NCI-H146 treated with DMSO at 0.1 percent for 48 hours (cell line): ENCODE data around the gene MLLT6.
A peak's percentile ranks its signal among the peaks of the same experiment; 100 is the strongest.

Source experiments
- DNase-seq: peaks from one replicate; lab custom pipeline; 2025; ENCODE audit not compliant: unreplicated experiment; lab: John Stamatoyannopoulos, UW

The MLLT6 gene

DNA sequence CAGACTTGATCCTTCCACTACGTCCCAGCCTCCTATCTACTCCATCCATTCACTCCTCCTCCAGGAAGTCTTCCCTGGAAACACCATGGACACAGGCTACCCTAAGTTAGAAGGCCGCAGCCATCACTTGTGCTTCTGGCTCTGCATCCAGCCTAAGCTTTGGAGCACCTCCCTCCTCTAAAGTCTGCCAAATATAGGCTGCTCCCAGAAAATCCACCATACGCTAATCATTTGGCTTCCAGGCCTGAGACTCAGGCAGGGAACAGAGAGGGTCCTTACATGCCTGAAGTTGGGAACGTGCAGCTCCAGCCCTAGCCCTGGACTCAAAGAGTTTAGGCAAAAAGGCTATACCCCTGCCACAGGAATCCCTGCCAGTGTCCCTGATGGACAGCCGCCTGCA lies 36.4 kb downstream of the MLLT6 start:
- no peak for DNase-seq

DNA sequence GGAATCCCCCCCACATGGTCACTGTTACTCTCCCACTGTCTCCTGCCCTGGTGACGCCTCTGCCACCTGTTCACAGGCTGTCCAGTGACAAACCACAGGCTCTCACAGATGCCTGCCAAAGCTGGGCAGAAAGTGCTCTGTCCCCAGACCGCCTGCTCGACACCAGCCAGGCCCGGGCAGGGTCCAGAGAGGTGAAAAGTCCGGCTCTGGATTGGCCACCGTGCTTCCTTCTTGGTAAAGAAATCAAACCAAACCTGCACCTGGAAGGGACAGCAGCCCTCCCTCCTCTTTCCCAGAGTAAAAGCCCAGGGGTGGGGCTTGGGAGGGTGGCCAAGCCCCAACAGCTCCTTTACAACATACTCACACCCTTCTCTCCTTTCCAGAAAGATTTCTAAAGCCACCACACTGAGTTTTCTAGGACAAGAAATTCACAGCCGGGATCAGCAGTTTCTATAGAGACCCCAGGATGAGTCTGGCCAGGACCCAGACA lies 36.9 kb downstream of the MLLT6 start:
- DNase-seq = no peak

DNA sequence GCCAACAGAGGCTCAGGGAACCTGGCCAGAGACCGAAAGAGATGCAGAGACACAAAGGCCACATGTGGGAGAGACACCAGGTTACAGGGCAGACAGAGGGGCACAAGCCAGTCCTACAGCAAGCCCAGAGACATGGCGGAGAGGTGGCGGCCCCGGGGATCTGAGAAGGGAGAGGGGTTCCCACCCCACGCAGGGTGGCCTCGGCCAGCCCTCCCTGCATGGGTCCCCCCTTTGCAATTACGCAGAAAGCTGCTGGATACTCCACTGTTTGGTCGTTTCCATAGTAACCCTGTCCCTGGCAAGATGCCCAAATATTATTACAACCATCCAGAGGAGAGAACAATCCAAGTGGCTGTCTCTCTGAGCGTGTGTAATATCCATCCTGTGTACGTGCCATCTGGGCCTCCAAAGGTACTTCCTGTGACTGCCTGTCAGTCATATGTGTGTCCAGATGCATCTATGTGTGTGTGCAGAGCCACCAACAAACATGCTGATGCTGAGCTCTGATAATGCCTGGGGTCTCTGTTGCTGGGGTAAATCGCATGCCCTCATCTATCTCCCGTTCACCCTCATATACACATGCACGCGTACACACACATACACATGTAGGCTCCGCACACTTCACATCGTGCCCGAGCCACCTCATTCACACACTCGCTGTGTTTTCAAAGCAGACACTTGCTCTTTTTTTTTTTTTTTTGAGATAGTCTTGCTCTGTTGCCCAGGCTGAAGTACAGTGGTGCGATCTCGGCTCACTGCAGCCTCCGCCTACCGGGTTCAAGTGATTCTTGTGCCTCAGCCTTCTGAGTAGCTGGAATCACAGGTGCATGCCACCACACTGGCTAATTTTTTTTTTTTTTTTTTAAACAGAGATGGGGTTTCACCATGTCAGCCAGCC lies 37.6 kb downstream of the MLLT6 start:
- DNase-seq = no peak

DNA sequence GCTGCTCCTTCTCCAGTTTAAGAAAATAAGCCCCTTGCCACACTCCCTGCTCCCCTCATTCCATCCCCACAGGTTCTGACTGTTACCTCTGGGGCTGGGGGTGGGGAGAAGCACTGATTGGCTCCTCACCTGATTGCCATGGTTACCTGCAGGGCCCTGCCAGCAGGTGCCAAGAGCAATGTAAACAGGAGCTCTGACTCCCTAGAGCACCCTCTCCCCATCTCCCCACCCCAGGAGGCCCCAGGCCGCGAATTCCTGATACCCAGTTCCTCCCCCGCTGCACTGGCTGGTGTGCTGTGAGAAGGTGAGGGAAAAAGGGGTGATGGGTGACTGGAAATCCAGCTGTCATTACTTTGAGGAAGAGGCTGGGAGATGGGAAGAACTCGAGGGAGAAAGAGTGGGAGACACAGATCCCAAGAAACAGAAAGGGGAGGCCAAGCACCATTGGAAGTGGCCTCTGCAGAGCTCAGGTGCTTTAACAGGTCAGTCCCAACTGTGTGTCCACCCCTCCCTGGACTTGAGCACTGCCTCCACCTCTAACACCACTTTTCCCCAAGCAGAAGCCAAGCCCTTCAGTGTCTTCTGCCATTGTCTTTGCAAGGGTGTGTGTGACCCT lies 38.6 kb downstream of the MLLT6 start:
- peak; percentile 61 for DNase-seq

- peak; percentile 75 for DNase-seq
Measured at GRCh38 chr17:38745545-38745944, 40.5 kb downstream of the MLLT6 start.

DNA sequence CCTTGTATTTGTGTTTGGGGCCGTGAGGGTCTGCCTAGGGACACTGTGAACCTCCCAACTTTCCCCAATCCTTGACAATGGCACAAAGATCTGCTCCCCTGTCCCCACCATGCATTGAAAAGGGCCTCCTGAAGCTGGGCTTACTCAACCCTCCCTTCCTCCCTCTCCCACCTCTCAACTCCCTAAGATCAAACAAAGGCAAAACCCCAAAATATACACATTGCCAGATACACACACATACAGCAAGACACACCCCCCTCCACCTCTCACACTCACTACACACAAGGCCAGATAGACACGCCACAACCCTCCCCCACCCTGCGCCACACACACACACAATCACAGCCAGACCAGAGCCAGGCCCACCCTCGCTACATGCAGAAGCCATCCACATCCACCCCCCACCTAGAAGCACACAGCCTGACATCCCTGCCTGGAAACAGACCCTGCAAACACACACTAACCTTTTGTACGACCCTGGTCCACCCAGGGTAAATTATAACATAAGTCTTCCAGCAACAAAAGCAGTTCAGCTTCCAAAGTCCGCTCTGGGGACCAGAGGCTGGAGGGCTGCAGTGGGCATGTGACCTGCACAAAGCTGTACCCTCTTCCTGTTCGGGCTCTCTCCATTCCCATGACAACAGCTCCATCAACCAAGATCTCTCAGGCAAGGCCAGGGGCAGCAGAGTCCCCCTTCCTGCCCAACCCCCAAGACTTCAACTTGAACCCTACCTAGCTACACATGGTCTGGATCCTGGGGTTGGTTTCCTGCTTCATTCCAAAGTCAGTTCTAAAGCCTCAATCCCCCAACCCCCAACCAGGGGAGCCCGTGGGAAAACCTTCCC lies 41.2 kb downstream of the MLLT6 start:
- DNase-seq = no peak

GRCh38 chr17:38746849-38747462 lies 41.9 kb downstream of the MLLT6 start:
- no peak for DNase-seq

DNA sequence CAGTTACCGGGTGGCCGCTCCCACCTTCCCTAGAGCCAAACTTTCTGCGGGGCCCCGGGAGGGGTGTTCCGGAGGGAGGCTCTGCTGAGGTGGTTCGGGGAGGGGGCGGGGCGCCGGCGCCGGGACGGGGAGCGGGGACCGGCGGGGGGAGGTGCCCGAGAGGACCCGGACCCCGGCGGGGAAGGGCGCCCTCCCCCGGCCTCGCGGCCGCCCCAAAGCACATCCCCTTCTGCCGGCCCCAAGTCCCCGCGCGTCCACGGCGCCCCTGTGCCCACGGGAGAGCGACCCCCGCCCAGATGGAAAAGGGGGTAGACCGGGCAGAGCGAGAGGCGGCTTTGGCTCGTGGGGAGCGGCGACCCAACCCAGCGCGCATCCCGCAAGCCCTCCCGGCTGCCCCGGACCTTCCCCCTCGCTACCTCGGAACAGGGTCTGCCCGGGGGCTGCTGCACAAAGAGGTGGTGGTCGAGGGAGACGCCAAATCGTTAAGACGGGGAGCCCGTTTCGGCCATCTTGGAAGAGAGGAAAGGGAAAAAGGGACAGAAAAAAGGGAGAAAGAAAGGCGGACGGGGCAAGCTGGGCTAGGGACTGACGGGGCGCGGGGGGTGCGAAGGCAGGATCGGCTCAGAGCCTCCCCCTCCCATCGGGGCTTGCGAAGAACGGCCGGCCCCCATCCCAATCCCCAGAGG lies 42.5 kb downstream of the MLLT6 start:
- no peak for DNase-seq

- peak; percentile 81 for DNase-seq
Measured at GRCh38 chr17:38748149-38748891, 43.2 kb downstream of the MLLT6 start, which contains the start of gene PCGF2. PCGF2 (minus strand) TSS chr17:38748336; CDS start chr17:38740402, 7,934 bp downstream.

DNA sequence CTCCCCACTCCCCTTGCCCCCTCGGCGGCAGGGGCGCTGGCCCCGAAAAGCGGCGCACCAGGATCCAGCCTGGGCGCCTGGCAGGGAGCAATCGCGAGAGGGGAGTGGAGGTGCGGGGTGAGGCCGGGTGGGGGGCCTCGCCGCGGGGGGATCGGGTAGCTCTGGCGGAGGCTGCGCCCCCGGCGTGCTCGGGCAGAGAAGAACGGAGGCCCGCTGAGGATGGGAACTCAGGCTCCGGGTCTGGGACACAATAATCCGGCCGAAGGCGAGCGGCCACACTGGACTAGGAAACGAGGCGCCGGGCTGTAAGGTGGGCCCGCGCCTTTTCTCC lies 43.8 kb downstream of the MLLT6 start:
- no peak for DNase-seq

- DNase-seq = peak; percentile 87
Measured at GRCh38 chr17:38749223-38750043, 44.4 kb downstream of the MLLT6 start.

GRCh38 chr17:38750044-38750311 lies 44.9 kb downstream of the MLLT6 start:
- no peak for DNase-seq

- DNase-seq = peak; percentile 62
Measured at GRCh38 chr17:38750312-38751121, 45.4 kb downstream of the MLLT6 start.

- peak; percentile 62 for DNase-seq
Measured at GRCh38 chr17:38751144-38751807, 46.2 kb downstream of the MLLT6 start.

DNA sequence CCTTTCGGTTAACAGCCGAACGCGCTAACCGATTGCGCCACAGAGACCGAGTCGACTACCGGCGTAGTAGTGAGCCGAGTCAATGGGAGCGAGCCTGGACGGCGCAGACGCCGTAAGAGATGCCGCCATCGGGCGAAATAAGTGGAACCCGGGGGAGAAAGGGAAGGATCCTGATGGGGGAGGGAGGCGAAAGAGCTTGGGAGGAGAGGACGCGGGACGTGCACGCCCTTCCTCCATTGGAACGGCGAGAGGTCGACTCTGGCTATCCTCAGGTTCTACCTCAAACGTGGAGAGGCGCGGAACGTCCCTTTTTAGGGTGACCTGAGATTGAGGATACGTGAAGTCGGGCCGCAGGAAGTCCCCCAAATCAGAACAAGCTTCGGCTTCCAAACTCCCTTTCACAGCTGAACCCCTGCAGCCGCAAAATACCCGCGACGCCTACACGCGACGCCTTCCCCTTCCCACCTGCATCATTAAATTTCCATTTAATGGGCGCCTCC lies 46.8 kb downstream of the MLLT6 start:
- DNase-seq = peak; percentile 72

- DNase-seq = peak; percentile 99
Measured at GRCh38 chr17:38752308-38753070, 47.4 kb downstream of the MLLT6 start, which contains the start of gene PSMB3. PSMB3 (plus strand) TSS chr17:38752741; CDS start chr17:38752827, 86 bp downstream.

GRCh38 chr17:38753071-38753506 lies 48.0 kb downstream of the MLLT6 start:
- no peak for DNase-seq
